Kidney capillary endothelial cell (primary cell): ENCODE data around the gene FGD2.

ENCODE experiments used
- DNase-seq: peaks from one replicate; pipeline ENCODE4 v3.0.0-alpha.2; 2018; ENCODE audit warnings: low spot score

Gene FGD2, protein sequence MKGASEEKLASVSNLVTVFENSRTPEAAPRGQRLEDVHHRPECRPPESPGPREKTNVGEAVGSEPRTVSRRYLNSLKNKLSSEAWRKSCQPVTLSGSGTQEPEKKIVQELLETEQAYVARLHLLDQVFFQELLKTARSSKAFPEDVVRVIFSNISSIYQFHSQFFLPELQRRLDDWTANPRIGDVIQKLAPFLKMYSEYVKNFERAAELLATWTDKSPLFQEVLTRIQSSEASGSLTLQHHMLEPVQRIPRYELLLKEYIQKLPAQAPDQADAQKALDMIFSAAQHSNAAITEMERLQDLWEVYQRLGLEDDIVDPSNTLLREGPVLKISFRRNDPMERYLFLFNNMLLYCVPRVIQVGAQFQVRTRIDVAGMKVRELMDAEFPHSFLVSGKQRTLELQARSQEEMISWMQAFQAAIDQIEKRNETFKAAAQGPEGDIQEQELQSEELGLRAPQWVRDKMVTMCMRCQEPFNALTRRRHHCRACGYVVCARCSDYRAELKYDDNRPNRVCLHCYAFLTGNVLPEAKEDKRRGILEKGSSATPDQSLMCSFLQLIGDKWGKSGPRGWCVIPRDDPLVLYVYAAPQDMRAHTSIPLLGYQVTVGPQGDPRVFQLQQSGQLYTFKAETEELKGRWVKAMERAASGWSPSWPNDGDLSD

DNA sequence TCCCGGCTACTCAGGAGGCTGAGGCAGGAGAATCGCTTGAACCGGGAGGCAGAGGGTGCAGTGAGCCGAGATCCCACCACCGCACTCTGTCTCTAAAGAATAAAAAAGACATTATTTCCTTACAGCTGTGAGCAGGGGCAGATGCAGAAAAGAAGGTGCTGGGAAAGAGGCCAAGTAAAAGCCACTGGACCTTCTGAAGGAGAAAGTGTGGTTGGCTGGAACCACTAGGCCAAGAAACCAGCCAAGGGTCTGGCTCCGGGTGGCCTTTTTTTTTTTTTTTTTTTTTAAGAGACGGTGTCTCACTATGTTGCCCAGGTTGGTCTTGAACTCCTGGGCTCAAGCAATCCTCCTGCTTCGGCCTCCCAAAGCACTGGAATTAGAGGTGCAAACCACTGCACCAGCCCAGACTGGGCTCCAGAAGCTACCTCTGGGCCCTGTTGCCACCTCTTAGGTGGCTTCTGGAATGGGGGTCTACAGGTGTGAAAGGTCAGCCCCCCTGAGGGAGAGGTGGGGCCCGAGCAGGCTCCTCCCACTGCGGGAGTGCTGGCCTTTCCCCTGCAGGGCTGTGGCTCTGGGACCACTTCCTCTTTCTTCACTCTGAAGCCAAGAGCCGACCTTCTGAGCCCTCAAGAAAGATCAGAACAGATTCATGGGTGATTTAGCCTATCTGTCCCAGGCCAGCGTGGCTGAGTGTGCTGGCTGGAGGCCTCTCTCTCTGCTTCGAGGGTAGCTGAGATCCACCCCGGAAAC, at the start of gene FGD2:
Gene FGD2, plus strand, starts transcription at position 595 of the 750 bp plus-strand sequence. CDS start 163 bp downstream, outside the sequence.
- no peak for DNase-seq

DNA sequence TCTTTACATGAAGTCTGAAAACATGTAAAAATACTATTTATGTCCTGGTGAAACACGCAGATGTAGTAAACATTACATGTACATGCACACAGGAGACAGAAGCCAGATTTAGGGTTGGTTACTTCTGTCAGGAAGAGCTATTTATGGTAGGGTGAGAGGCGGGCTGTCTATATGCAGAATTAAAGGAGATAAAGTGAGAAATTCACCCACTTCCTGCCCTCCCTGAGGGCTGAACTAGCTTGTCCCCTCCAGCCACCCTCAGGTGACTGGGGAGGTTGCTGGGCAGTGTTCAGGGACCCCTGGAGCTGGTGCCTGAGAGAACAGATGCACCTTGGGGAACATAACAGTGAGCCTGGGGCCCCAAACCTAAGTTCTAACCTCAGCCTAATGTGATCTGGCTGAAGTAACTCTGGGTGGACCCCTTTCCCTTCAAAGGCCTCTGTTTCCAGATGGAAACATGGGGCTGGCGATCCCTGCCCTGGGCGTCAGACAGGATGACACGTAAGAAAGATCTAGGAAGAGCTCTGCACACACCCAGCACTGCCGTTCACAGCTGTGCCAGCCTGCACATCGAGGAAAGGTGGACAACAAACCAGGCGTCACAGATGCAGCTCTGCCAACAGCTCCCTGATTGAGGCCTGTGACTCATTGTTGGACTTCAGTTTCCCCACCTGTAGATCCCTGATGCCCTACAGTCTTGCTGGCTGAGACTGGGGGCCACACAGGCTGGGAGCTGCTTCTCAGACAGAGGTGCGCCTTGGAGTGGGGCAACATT, 49.6 kb upstream of the FGD2 start:
- DNase-seq = no peak

DNA sequence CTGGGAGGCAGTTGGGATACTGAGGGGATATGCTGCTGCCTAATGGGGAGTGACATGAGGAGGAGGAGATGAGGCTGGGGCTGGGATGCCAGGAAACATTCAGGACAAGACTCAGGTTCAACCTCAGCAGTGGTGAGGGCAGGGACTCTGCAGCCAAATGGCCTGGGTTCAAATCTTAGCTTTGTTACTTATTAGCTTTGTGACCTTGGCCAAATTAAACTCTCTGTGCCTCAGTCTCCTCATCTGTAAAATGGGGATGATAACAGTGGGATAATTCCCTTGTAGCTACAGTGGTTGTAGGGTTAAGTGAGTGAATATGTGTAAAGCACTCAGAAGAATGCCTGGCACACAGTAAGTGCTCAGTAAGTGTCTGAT, 49.0 kb upstream of the FGD2 start:
- no peak for DNase-seq

DNA sequence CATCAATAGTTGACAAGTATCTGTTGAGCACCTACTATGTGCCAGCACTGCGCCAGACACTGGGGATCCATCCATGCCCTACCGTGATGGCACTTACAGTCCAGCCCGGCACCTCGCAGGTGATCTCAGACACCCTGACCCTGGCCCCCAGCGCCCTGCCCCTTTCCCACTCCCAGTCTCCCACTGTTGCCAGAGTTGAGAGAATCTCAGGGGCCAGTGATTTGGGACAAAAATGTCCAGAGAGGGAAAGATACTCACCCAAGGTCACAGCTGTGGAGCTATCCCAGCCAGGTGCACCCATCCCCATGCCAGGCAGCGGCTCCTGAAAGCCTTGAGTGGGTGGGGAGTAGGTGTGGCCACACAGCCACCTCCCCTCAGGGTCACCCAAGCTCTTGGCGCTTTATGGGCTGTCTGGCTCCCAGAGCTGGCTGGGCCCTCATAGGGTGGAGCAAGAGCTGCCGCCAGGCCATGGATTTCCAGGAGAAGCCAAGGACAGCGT, 47.6 kb upstream of the FGD2 start:
- DNase-seq = no peak

DNA sequence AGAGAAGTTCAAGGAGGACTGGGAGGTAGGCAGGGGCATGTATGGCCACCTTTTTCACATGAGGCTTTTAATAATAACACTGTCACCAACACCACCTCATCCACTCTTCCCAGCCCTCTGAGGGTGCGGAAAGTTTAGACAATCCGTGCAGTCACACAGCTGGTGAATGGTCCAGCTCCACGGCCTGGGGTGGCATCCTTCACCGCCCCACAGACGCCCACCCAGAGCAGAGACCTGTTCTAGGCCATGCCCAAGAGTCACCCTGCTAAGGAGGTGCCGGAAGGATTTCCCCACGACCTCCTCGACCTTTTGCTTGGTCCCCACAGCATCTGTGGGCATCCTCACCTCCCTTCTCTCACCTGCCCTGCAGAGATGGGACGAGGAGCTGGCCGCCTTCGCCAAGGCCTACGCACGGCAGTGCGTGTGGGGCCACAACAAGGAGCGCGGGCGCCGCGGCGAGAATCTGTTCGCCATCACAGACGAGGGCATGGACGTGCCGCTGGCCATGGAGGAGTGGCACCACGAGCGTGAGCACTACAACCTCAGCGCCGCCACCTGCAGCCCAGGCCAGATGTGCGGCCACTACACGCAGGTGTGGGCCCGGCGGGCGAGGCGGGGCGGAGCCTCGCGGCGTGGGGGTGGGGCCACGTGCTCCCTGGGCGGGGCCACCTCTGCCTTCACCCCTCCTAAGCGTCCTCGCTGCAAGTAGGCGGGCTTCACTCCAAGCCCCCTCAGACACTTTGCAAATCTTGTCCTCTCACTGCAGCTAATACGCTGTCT, 46.5 kb upstream of the FGD2 start:
- DNase-seq = no peak

DNA sequence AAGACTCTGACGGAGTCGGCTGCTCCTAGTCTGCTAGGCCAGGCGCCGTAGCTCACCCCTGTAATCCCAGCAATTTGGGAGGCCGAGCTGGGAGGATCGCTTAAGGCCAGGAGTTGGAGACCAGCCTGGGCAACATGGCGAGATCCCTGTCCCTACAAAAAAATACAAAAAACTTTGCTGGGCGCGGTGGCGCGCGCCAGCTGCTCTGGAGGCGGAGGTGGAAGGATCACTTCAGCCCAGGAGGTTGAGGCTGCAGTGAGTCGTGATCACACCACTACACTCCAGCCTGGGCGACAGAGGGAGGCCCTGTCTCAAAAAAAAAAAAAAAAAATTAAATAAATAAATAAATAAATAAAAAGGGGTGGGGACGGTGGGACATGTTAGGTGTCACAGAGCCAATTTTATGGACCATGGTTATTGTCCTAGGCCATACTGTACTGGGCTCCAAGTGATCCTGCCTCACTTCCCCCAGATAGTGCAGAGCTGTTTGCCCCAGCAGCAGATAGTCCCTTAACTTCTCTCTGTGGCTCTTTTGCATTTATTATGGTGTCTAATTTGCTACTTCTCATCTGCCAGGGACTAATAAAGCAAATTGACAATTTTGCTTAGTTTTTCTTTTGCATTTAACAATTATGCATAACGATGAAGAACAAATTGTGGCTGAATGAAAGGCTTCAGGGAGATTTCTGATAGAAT, 45.8 kb upstream of the FGD2 start:
- no peak for DNase-seq

DNA sequence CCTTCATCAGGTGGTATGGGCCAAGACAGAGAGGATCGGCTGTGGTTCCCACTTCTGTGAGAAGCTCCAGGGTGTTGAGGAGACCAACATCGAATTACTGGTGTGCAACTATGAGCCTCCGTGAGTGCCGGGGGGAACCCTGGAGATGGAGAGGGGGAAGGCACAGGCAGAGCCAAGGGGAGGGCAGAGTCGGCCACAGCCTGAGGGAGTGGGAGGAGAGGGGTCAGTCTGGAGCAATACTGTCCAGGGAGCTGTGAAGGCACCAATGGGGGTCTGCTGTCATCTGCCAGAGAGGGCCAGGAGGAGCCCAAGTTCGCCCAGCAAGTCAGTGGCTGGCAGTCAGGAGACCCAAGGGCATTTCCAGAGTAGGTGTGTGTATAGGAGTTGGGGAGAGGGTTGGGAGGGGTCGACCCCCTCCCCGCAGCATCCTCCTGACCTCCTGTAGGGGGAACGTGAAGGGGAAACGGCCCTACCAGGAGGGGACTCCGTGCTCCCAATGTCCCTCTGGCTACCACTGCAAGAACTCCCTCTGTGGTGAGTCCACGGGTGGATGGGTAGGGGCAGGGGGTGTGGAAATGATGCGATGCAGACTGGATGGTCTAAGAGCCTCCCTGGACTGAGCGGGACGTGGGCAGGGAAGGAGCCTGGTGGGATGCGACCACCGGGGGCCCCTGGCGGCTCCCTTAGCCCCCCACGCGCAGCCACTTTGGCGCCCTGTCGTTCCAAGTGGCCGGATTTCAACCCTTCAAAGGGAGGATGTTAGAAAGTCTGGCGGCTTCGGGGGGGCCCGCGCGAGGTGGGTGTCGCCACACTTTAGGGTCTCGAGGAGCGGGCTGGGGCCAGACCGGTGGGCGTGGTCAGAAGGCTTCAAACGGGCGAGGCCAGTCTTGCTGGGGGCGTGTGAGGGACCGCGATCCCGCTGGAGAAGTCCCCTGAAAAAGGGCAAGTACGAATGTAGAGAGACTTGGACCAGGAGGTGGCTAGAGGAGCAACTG, 43.7 kb upstream of the FGD2 start:
- no peak for DNase-seq

DNA sequence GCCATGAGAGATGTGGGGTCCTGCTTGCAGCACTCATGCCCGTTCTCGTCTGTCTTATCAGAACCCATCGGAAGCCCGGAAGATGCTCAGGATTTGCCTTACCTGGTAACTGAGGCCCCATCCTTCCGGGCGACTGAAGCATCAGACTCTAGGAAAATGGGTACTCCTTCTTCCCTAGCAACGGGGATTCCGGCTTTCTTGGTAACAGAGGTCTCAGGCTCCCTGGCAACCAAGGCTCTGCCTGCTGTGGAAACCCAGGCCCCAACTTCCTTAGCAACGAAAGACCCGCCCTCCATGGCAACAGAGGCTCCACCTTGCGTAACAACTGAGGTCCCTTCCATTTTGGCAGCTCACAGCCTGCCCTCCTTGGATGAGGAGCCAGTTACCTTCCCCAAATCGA, 42.6 kb upstream of the FGD2 start:
- no peak for DNase-seq

DNA sequence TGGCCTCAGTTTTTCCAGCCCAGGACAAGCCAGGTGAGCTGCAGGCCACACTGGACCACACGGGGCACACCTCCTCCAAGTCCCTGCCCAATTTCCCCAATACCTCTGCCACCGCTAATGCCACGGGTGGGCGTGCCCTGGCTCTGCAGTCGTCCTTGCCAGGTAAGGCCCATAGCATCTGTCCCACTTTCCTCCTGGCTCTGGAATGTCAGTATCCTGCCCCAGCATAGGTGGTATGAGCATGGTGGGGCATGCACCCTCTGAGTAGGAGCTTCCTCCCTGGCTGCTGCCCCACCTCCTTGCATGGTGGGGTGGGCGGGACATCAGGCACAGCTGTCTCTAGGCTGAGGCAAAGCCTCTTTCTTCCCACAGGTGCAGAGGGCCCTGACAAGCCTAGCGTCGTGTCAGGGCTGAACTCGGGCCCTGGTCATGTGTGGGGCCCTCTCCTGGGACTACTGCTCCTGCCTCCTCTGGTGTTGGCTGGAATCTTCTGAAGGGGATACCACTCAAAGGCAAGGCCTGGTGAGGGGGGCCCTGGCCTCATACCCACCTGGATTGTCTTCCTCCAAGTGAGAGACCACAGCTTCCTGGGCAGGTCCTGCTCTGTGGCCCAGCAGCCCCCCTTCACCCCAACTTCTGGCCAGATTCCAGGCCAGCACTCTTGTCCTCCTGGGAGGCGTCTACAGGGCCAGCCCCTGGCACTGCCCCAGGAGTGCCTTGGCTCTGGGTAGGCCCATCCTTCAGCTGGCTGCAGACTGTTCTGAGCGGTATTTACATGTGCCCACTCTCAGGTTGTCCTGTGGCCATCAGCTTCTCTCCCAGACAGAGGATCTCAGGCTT, 41.8 kb upstream of the FGD2 start:
- no peak for DNase-seq

DNA sequence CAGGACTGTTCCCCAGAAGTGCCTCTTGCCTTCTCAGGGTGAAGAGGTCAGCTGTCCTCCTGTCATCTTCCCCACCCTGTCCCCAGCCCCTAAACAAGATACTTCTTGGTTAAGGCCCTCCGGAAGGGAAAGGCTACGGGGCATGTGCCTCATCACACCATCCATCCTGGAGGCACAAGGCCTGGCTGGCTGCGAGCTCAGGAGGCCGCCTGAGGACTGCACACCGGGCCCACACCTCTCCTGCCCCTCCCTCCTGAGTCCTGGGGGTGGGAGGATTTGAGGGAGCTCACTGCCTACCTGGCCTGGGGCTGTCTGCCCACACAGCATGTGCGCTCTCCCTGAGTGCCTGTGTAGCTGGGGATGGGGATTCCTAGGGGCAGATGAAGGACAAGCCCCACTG, 41.1 kb upstream of the FGD2 start:
- no peak for DNase-seq

DNA sequence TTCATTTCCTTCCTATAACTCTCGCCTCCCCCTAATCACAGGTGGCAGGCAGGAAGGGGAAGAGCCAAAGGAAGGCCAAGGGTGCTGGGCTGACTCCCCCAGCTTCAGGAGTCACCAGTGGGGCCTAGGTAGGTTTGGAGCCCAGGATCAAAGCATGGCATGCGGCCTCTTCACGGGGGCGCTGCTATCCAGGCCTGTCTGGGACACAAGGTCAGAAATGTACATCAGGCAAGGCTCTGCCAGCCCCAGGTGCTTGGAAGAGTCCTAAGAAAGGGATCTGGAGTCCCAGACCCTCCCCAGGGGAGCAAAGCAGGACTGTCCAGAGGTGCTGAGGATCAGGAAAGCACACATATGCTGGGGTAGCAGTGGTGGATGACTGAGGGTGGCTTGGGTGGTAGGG, 40.5 kb upstream of the FGD2 start:
- no peak for DNase-seq

DNA sequence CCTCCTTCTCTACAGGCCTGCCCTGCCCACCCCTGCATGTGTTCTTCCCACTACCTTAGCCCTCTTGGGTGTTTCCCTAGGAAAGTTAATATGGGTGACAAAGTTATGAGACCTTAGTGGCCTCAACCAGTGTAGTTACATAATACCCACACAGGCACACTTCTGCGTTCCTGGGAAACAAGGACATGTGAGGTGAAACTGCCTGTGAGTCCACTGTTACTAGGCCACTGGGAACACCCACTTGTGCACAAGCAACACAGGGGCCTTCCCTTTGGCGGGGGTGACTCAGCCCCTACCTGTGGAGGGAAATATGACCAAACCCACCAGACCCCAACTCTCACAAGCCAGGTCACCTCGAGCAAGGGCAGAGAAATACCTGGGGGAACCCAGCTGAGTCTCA, 38.2 kb upstream of the FGD2 start:
- DNase-seq = no peak

DNA sequence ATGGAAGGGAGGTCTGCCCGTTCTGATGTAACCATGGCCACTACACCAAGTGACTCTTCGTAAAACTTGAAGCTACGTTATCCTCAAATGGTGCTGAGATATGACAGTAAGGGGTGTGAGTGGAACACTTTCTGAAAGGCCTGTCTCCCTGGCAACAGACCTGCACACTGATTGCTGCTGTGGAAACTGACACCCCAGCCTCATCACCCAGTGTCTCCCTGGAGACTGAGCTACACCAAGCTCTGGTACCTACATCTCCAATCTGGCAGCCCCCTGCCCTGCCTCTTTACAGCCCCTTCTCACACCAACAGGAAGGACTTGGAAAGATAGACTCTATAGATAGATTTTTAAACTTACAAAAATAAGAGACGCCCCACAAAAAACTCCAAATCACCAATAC, 37.7 kb upstream of the FGD2 start:
- DNase-seq = no peak

DNA sequence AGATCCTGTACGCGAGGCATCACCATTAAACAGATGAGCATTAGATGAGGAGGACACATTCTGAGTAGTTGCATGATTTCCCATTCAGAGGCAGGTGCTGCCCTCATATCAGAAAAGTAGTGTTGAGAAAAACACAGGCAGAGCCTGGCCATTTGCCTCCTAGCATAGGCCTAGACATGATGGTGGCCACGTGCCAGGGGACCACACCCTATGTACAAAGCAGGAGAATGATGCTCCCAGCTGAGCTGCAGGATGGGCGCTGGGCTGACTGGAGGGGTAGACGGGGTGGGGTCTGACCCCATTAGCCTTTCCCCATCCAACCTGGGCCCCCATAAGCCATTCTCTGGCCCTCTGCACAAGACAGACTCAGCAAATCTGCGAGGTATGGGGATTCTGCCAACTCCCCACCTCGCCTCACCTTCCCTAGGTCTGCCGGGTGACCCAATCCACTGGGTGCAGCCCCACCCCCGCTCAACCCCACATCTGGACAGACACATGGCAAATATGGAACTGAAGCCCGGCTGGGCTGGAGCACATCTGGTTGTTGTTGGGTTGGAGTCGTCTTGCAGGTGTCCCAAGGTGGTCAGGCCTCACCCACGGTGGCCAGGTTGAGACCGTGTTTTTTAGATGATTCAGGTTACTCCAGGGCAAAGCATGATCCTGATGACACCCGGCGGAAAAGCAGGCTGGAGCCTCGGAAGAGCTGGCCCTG, 37.0 kb upstream of the FGD2 start:
- DNase-seq = no peak

DNA sequence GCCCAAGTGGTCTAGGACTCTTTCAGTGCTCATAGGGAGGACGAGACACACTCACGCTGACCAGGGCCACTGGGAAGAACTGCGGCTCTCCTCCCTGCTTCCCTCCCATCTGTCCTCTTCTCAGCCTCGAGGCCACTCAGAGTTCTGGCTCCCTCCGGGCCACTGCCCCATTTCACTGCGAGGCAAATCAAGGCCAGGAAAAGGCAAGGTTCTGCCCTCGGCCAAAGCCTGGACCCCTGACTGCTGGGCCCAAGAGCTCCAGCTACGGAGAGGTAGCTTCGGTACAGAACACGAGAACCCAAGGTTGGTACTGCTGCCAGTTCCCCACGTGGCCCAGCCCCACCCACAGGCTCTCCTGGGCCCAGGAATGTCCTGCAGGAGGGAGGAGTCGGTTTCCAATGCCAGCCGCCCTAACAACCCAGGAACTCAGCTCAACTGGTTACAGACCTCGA, 36.2 kb upstream of the FGD2 start:
- no peak for DNase-seq

DNA sequence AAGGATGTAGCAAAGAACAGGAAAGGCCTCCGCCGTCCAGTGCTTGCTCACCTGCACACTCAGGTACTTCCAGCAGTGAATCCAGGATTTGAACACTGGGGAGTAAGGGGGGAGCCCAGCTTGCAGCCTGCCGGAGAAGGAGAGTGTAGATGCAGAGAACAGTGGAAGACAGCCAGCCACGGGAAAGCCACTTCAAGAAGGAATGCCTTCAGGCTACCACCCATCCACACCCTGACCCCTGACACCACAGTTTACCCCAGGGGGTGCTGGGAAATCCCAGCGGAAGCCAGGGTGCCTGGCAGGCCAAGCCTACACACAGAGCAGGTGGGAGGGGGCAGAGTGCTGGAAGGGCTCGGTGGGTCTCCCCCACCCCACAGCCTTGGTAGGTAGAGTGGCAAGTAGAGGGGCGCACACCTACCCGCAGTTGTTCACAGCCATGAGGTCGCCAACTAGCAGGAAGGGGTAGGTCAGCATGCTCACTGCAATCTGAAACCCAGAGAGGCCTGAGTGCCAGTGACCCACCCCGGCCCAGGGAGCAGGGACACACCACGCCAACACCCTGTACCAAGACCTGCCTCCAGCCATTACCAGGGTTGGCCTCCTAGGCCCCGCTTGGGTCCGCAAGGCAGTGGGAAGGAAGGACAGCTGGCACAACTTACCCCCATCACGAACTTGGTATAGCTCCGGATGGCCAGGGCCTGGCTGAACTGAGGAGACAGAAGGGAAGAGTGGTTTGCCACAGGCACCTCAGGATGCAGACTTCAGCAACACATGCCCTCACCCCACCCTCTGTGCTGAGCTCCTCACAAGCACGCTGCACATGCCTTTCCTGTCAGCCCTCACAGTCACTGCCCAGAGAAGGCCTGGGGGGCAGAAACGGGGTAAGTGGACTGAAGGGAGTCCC, 35.2 kb upstream of the FGD2 start:
- DNase-seq = no peak
